Measurements from ENCODE around the gene COL24A1. TPM values are rescaled to one million over a fixed set of nuclear protein-coding genes. Genes with fewer than 3 reads are reported as not detected.
"Not testable (repeated sequence)": the region's sequence is repeated elsewhere in the genome, so short reads cannot be mapped to it uniquely, and the experiment has no call there.

Gene COL24A1
- total and polyA plus RNA-seq, 2 donors (not counting 3 experiments of a cell fraction or from before 2014, with no cell fraction given): 0.03 TPM; not detected in 1

GRCh38 chr1:86084998-86085397, 71.6 kb downstream of the COL24A1 start:
- POLR2A ChIA-PET: no interaction called here
- no peak for DNase-seq (ENCODE audit: low read depth, low spot score)
- FAIRE-seq: no peak
- H3K4me3 ChIP-seq (replicated peaks in 1 of 3; ENCODE audit: insufficient read depth in 1 of 3, low read depth in 1 of 3, low read length in 3 of 3): no peak overlapping the region
- H3K9me1 ChIP-seq (replicated peaks; ENCODE audit: control insufficient read depth, extremely low read depth, insufficient read depth, low read length): no peaks in the 10 kb centered on the region
- no peaks in the 10 kb centered on the region for H3K9me3 ChIP-seq (replicated peaks; ENCODE audit: control insufficient read depth, insufficient read depth, low read length)
- dilution Hi-C loops (cut with MboI; ENCODE audit: extremely low pct_ligation_motif_present, low sequenced_read_pairs) (no loop called here), intact Hi-C loops (cut with micrococcal nuclease) (no loop called here)
- H3K9ac ChIP-seq (replicated peaks; ENCODE audit: extremely low read depth, insufficient read depth, low read length): no peak overlapping the region
- H3K36me3 ChIP-seq (ENCODE audit: control insufficient read depth in 2 of 2, extremely low read depth in 1 of 2, insufficient read depth in 2 of 2, low read length in 2 of 2): no peaks in the 10 kb centered on the region
- no peaks in the 10 kb centered on the region for H4K20me1 ChIP-seq (replicated peaks; ENCODE audit: control insufficient read depth, extremely low read depth, insufficient read depth, low read length)
- no peaks in the 10 kb centered on the region for H3K4me1 ChIP-seq (ENCODE audit: control insufficient read depth, extremely low read depth, insufficient read depth, low read length)
- CTCF ChIA-PET: interaction anchor here (1.2 to 1.4 kb wide), 2 partner anchors 18 to 20 kb away, joined by 3 to 5 read pairs; no protein-coding TSS in a partner anchor
- no peak overlapping the region for H3K4me2 ChIP-seq (ENCODE audit: insufficient read depth, low read length)
- H3K27ac ChIP-seq (ENCODE audit: insufficient read depth, low read depth, low read length): no peak overlapping the region
- peaks cover 3 to 5% of the 10 kb centered on the region in 2 experiments for H3K27me3 ChIP-seq (ENCODE audit: control insufficient read depth in 2 of 2, insufficient read depth in 2 of 2, low read length in 2 of 2)
- no peaks in the 10 kb centered on the region for H3K79me2 ChIP-seq (ENCODE audit: control insufficient read depth, insufficient read depth, low read length)
- H2AFZ ChIP-seq (ENCODE audit: low read depth, low read length): no peak overlapping the region
- no peak for TF ChIP-seq MAX (IDR thresholded peaks at IDR 0.05; ENCODE audit: insufficient read depth, insufficient read length)
- no TSS peak for BruUV-seq (replicated peaks)

DNA sequence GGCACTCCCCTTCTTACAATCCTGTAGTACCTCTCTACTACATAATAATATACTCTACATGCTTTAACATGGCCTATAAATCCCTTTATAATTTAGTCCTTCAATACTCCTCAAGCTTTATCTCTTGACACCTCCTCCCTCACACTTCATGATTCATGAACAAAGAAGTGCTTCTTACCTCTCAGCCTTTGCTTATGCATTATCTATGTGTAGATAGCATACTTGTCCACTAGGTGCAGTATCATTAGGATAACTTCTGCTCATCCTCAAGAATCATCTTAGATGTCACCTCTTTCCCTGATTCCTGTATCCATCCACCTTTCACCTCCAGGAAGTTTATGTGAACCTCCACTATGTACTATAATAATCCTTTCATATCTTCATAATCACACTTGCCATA, 74.4 kb downstream of the COL24A1 start:
- Histone ChIP-seq H3K9me1 (replicated peaks; ENCODE audit: control insufficient read depth, extremely low read depth, insufficient read depth, low read length) (no peaks in the 10 kb centered on the region), H2AFZ (ENCODE audit: low read depth, low read length) (no peak overlapping the region), H3K4me3 (replicated peaks in 1 of 3; ENCODE audit: insufficient read depth in 1 of 3, low read depth in 1 of 3, low read length in 3 of 3) (no peak overlapping the region), H4K20me1 (replicated peaks; ENCODE audit: control insufficient read depth, extremely low read depth, insufficient read depth, low read length) (no peaks in the 10 kb centered on the region), H3K9ac (replicated peaks; ENCODE audit: extremely low read depth, insufficient read depth, low read length) (no peak overlapping the region), H3K27me3 (ENCODE audit: control insufficient read depth in 2 of 2, insufficient read depth in 2 of 2, low read length in 2 of 2) (peaks cover 3 to 5% of the 10 kb centered on the region in 2 experiments), H3K79me2 (ENCODE audit: control insufficient read depth, insufficient read depth, low read length) (no peaks in the 10 kb centered on the region), H3K9me3 (replicated peaks; ENCODE audit: control insufficient read depth, insufficient read depth, low read length) (no peaks in the 10 kb centered on the region), H3K27ac (ENCODE audit: insufficient read depth, low read depth, low read length) (no peak overlapping the region), H3K4me1 (ENCODE audit: control insufficient read depth, extremely low read depth, insufficient read depth, low read length) (no peaks in the 10 kb centered on the region), H3K36me3 (ENCODE audit: control insufficient read depth in 2 of 2, extremely low read depth in 1 of 2, insufficient read depth in 2 of 2, low read length in 2 of 2) (no peaks in the 10 kb centered on the region), H3K4me2 (ENCODE audit: insufficient read depth, low read length) (no peak overlapping the region)
- intact Hi-C loops (cut with micrococcal nuclease): no loop called here
- dilution Hi-C loops (cut with MboI; ENCODE audit: extremely low pct_ligation_motif_present, low sequenced_read_pairs): no loop called here
- ChIA-PET POLR2A (no interaction called here), CTCF (interaction anchor here (1.0 kb wide), 1 partner anchor 10 kb away, joined by 3 read pairs; no protein-coding TSS in a partner anchor)
- DNase-seq (ENCODE audit: low read depth, low spot score): no peak
- TF ChIP-seq MYC (IDR thresholded peaks at IDR 0.05; ENCODE audit: low read depth, low read length): no peak
- TF ChIP-seq POLR2AphosphoS5 (IDR thresholded peaks at IDR 0.05; ENCODE audit: insufficient read depth, low read depth, low read length): no peak
- no peak for TF ChIP-seq CTCF (IDR thresholded peaks at IDR 0.05; ENCODE audit: extremely low read depth in 1 of 2, insufficient read depth in 1 of 2, low read depth in 1 of 2, low read length in 2 of 2)
- no peak for TF ChIP-seq EZH2 (IDR thresholded peaks at IDR 0.05; ENCODE audit: borderline replicate concordance, low read depth, low read length, severe bottlenecking)
- no peak for TF ChIP-seq GATA2 (IDR thresholded peaks at IDR 0.05; ENCODE audit: insufficient read depth, insufficient read length, low read depth, low read length)
- no peak for TF ChIP-seq JUN (IDR thresholded peaks at IDR 0.05; ENCODE audit: borderline replicate concordance, insufficient read depth, insufficient read length, low read depth)
- no peak for TF ChIP-seq MAX (IDR thresholded peaks at IDR 0.05; ENCODE audit: insufficient read depth, insufficient read length)
- TF ChIP-seq POLR2A (IDR thresholded peaks at IDR 0.05; ENCODE audit: low read depth, low read length): no peak
- no peak for TF ChIP-seq FOS (IDR thresholded peaks at IDR 0.05; ENCODE audit: borderline replicate concordance, insufficient read depth, low read length)
- no peak for FAIRE-seq
- no TSS peak for BruUV-seq (replicated peaks)

DNA sequence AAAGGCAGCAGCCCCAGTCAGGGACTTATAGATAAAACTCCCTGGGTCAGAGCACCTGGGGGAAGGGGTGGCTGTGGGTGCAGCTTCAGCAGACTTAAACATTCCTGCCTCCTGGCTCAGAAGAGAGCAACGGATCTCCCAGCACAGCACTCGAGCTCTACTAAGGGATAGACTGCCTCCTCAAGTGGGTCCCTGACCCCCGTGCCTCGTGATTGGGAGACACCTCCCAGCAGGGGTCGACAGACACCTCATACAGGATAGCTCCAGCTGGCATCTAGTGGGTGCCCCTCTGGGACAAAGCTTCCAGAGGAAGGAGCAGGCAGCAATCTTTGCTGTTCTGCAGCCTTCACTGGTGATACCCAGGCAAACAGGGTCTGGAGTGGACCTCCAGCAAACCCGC, 84.1 kb downstream of the COL24A1 start:
- peaks cover 15% of the 10 kb centered on the region for H3K4me1 ChIP-seq (ENCODE audit: control insufficient read depth, extremely low read depth, insufficient read depth, low read length)
- H2AFZ ChIP-seq (ENCODE audit: low read depth, low read length); H3K9me1 ChIP-seq (replicated peaks; ENCODE audit: control insufficient read depth, extremely low read depth, insufficient read depth, low read length); POLR2A ChIA-PET; DNase-seq (ENCODE audit: low read depth, low spot score); H3K36me3 ChIP-seq (ENCODE audit: control insufficient read depth in 2 of 2, extremely low read depth in 1 of 2, insufficient read depth in 2 of 2, low read length in 2 of 2); H3K27ac ChIP-seq (ENCODE audit: insufficient read depth, low read depth, low read length); H4K20me1 ChIP-seq (replicated peaks; ENCODE audit: control insufficient read depth, extremely low read depth, insufficient read depth, low read length); H3K9me3 ChIP-seq (replicated peaks; ENCODE audit: control insufficient read depth, insufficient read depth, low read length); H3K9ac ChIP-seq (replicated peaks; ENCODE audit: extremely low read depth, insufficient read depth, low read length); H3K79me2 ChIP-seq (ENCODE audit: control insufficient read depth, insufficient read depth, low read length); FAIRE-seq; BruUV-seq (replicated peaks); H3K27me3 ChIP-seq (ENCODE audit: control insufficient read depth in 2 of 2, insufficient read depth in 2 of 2, low read length in 2 of 2); CTCF ChIA-PET; H3K4me3 ChIP-seq (replicated peaks in 1 of 3; ENCODE audit: insufficient read depth in 1 of 3, low read depth in 1 of 3, low read length in 3 of 3); H3K4me2 ChIP-seq (ENCODE audit: insufficient read depth, low read length); dilution Hi-C loops (cut with MboI; ENCODE audit: extremely low pct_ligation_motif_present, low sequenced_read_pairs): not testable (repeated sequence)
- intact Hi-C loops (cut with micrococcal nuclease): loop anchor here (10.0 kb wide), 1 partner anchor 442 kb away; no protein-coding TSS in a partner anchor

All from endothelial cell of umbilical vein (primary cell).